ENCODE measurements around the gene KLK2.

Gene KLK2

DNA sequence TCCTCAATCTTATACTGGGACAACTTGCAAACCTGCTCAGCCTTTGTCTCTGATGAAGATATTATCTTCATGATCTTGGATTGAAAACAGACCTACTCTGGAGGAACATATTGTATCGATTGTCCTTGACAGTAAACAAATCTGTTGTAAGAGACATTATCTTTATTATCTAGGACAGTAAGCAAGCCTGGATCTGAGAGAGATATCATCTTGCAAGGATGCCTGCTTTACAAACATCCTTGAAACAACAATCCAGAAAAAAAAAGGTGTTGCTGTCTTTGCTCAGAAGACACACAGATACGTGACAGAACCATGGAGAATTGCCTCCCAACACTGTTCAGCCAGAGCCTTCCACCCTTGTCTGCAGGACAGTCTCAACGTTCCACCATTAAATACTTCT lies 22.5 kb upstream of the KLK2 start:
- DNase-seq (no peak), ATAC-seq (no peak)

DNA sequence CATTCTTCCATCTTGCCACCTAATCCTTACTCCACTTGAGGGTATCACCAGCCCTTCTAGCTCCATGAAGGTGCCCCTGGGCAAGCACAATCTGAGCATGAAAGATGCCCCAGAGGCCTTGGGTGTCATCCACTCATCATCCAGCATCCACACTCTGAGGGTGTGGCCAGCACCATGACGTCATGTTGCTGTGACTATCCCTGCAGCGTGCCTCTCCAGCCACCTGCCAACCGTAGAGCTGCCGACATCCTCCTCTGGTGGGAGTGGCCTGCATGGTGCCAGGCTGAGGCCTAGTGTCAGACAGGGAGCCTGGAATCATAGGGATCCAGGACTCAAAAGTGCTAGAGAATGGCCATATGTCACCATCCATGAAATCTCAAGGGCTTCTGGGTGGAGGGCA lies 21.6 kb upstream of the KLK2 start:
- ATAC-seq (no peak), DNase-seq (no peak)

DNA sequence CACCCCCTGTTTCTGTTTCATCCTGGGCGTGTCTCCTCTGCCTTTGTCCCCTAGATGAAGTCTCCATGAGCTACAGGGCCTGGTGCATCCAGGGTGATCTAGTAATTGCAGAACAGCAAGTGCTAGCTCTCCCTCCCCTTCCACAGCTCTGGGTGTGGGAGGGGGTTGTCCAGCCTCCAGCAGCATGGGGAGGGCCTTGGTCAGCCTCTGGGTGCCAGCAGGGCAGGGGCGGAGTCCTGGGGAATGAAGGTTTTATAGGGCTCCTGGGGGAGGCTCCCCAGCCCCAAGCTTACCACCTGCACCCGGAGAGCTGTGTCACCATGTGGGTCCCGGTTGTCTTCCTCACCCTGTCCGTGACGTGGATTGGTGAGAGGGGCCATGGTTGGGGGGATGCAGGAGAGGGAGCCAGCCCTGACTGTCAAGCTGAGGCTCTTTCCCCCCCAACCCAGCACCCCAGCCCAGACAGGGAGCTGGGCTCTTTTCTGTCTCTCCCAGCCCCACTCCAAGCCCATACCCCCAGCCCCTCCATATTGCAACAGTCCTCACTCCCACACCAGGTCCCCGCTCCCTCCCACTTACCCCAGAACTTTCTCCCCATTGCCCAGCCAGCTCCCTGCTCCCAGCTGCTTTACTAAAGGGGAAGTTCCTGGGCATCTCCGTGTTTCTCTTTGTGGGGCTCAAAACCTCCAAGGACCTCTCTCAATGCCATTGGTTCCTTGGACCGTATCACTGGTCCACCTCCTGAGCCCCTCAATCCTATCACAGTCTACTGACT lies 18.4 kb upstream of the KLK2 start, which contains the start of gene KLK3:
KLK3 (plus strand) TSS at position 280 of the 775 bp plus-strand sequence; CDS start at position 321, 41 bp downstream.
- no peak for ATAC-seq
- no peak for DNase-seq

- DNase-seq: no peak
- ATAC-seq: no peak
These were observed 15.9 kb upstream of the KLK2 start for GRCh38 chr19:50857366-50857765.

DNA sequence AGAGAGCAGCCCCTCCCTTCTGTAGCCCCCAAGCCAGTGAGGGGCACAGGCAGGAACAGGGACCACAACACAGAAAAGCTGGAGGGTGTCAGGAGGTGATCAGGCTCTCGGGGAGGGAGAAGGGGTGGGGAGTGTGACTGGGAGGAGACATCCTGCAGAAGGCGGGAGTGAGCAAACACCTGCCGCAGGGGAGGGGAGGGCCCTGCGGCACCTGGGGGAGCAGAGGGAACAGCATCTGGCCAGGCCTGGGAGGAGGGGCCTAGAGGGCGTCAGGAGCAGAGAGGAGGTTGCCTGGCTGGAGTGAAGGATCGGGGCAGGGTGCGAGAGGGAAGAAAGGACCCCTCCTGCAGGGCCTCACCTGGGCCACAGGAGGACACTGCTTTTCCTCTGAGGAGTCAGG lies 14.4 kb upstream of the KLK2 start:
- DNase-seq: no peak
- no peak for ATAC-seq

DNA sequence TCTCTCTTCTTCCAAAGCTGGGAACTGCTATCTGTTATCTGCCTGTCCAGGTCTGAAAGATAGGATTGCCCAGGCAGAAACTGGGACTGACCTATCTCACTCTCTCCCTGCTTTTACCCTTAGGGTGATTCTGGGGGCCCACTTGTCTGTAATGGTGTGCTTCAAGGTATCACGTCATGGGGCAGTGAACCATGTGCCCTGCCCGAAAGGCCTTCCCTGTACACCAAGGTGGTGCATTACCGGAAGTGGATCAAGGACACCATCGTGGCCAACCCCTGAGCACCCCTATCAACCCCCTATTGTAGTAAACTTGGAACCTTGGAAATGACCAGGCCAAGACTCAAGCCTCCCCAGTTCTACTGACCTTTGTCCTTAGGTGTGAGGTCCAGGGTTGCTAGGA lies 13.4 kb upstream of the KLK2 start:
- DNase-seq (no peak), ATAC-seq (no peak)

DNA sequence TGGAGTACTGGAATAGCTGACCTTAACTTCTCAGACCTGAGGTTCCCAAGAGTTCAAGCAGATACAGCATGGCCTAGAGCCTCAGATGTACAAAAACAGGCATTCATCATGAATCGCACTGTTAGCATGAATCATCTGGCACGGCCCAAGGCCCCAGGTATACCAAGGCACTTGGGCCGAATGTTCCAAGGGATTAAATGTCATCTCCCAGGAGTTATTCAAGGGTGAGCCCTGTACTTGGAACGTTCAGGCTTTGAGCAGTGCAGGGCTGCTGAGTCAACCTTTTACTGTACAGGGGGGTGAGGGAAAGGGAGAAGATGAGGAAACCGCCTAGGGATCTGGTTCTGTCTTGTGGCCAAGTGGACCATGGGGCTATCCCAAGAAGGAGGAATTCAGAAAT lies 12.2 kb upstream of the KLK2 start:
- ATAC-seq: no peak
- DNase-seq: no peak

GRCh38 chr19:50861496-50862286 lies 11.5 kb upstream of the KLK2 start:
- no peak for DNase-seq
- ATAC-seq: no peak

DNA sequence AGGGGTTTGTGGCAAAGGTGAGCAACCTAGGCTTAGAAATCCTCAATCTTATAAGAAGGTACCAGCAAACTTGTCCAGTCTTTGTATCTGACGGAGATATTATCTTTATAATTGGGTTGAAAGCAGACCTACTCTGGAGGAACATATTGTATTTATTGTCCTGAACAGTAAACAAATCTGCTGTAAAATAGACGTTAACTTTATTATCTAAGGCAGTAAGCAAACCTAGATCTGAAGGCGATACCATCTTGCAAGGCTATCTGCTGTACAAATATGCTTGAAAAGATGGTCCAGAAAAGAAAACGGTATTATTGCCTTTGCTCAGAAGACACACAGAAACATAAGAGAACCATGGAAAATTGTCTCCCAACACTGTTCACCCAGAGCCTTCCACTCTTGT lies 3.8 kb upstream of the KLK2 start:
- ATAC-seq (no peak), DNase-seq (no peak)

GRCh38 chr19:50870417-50871089 lies 2.7 kb upstream of the KLK2 start:
- no peak for ATAC-seq
- peak; percentile 29 for DNase-seq

- no peak for DNase-seq
- ATAC-seq: no peak
These were observed 972 bp downstream of the KLK2 start for GRCh38 chr19:50874211-50874610.

- no peak for DNase-seq
- ATAC-seq: no peak
These were observed 2.7 kb downstream of the KLK2 start for GRCh38 chr19:50875795-50876422.

GRCh38 chr19:50876456-50876855 lies 3.2 kb downstream of the KLK2 start:
- ATAC-seq (no peak), DNase-seq (no peak)

- ATAC-seq (no peak), DNase-seq (no peak)
These were observed 4.1 kb downstream of the KLK2 start for GRCh38 chr19:50877338-50877737.

DNA sequence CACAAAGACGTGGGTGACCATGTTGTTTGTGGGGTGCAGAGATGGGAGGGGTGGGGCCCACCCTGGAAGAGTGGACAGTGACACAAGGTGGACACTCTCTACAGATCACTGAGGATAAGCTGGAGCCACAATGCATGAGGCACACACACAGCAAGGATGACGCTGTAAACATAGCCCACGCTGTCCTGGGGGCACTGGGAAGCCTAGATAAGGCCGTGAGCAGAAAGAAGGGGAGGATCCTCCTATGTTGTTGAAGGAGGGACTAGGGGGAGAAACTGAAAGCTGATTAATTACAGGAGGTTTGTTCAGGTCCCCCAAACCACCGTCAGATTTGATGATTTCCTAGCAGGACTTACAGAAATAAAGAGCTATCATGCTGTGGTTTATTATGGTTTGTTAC lies 5.6 kb downstream of the KLK2 start:
- DNase-seq (no peak), ATAC-seq (no peak)

DNA sequence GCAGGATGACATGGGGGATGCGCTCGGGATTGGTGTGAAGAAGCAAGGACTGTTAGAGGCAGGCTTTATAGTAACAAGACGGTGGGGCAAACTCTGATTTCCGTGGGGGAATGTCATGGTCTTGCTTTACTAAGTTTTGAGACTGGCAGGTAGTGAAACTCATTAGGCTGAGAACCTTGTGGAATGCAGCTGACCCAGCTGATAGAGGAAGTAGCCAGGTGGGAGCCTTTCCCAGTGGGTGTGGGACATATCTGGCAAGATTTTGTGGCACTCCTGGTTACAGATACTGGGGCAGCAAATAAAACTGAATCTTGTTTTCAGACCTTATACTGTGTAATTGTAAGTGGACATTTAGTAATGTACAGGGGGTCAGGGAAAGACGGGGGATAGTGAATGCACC lies 7.0 kb downstream of the KLK2 start:
- DNase-seq: no peak

GRCh38 chr19:50882188-50882587 lies 8.9 kb downstream of the KLK2 start:
- ATAC-seq (no peak), DNase-seq (no peak)

More for the DNA sequence above, 7.0 kb downstream of the KLK2 start:
- no peak for ATAC-seq

DNA sequence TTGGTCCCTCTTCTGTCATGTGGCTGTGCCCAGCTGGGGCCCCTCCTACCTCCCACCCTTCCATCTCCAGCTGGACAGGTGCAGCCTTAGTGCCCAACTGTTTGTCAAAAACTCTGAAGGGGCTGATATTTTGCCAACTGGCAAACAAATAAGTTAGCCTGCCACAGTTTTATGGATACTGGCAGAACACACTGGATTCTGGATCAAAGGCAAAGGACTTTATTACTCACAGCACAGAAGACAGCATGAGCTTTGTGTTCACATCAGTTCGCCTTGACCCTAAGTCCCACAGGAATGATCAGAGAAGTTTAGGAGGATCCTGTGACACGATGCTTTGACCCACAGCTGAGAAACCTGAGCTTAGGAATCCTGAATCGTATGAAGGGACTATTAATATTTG lies 16.4 kb downstream of the KLK2 start:
- DNase-seq (no peak), ATAC-seq (no peak)

GRCh38 chr19:50890422-50891252 lies 17.4 kb downstream of the KLK2 start:
- no peak for DNase-seq
- peak; percentile 12 for ATAC-seq

DNA sequence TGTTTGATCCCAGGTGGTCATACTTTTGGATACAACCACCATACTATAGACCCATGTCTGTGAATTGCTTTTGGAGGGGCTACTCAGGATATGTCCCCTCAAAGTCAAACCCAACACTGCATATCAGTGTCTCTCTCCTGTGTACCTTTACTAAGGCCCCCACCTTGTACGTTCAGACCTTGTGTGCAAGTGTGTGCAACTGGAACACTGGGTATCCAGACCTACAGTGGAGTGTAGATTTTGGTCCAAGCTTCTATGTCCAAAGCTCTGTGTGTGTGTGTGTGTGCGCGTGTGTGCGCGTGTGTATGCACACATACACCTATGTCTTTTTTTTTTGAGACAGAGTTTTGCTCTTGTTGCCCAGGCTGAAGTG lies 18.0 kb downstream of the KLK2 start:
- DNase-seq (no peak), ATAC-seq (no peak)

DNA sequence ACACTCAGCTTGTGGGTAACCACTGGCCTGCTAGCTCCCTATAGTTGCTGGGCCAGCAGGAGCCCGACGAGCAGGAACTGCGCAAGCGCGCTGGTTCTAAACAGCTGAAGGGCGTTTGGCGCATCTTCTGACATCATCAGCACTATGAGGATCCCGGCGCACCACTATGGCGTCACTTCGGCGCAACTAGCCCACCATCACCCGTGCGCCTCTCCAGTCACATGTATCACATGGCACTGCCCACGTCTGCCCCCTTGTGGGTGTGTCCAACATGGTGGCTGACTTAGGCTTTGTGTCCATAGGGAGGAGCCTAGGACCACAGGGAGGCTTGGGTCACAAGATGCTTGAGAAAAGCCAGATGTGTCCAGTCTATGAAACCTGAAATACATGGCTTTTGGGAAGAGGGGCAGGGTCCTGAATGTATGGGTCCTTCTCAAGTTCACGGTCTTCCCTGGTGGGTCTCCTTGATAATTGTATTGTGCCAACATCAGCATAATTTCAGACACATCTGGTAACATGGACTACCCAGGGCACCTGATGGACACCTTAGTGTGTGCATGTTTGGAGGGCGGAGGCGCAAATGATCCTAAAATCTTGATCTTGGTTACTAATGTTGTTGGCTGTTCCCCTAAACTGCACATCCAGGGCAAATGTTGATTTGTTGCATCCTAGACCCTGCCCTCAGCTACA lies 20.0 kb downstream of the KLK2 start:
- ATAC-seq: no peak
- DNase-seq: peak; percentile 13

All from stimulated activated naive CD8-positive, alpha-beta T cell treated with anti-CD3 and anti-CD28 coated beads, Interleukin-15, Interleukin-2, amounts not matched to agents 100 U/mL and 50 U/mL, for 24 hours (primary cell).